Measurements from ENCODE around the gene ASB8.

GRCh38 chr12:48165089-48165981, 8.0 kb upstream of the ASB8 start:
- TF ChIP-seq, protein P1, sequence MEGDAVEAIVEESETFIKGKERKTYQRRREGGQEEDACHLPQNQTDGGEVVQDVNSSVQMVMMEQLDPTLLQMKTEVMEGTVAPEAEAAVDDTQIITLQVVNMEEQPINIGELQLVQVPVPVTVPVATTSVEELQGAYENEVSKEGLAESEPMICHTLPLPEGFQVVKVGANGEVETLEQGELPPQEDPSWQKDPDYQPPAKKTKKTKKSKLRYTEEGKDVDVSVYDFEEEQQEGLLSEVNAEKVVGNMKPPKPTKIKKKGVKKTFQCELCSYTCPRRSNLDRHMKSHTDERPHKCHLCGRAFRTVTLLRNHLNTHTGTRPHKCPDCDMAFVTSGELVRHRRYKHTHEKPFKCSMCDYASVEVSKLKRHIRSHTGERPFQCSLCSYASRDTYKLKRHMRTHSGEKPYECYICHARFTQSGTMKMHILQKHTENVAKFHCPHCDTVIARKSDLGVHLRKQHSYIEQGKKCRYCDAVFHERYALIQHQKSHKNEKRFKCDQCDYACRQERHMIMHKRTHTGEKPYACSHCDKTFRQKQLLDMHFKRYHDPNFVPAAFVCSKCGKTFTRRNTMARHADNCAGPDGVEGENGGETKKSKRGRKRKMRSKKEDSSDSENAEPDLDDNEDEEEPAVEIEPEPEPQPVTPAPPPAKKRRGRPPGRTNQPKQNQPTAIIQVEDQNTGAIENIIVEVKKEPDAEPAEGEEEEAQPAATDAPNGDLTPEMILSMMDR (conservative IDR thresholded peaks at IDR 0.05 in 1 of 2, IDR thresholded peaks at IDR 0.05 in 1 of 2; ENCODE audit: low read depth in 1 of 2, low read length in 2 of 2) = peak; percentile 94 to 98
- no peak for TF ChIP-seq EZH2 (IDR thresholded peaks at IDR 0.05; ENCODE audit: low read length, missing control alignments)

All from fibroblast of lung (primary cell).